Endothelial cell of umbilical vein (primary cell): ENCODE measurements around the gene SLC39A11. TPM values are rescaled to one million over a fixed set of nuclear protein-coding genes. Genes with fewer than 3 reads are reported as not detected.

Experiments used
- BruUV-seq: library from RNA; stranded (reverse); fragments of 400-500 nt; replicated peaks from 2 replicates; lab custom pipeline; 2021; lab: Mats Ljungman, UMichigan
- CTCF ChIA-PET: fragments of 300-600, 350-600 bp; sonication (Branson Sonifier 250); formaldehyde crosslinking; loops from one replicate; lab custom pipeline; 2021; ENCODE audit warnings: antibody characterized with exemption, inconsistent platforms; lab: Charles Lee
- POLR2A ChIA-PET: fragments of 300-600, 350-600 bp; sonication (Branson Sonifier 250); formaldehyde crosslinking; loops from one replicate; lab custom pipeline; 2021; ENCODE audit warnings: antibody characterized with exemption, inconsistent platforms; lab: Charles Lee
- DNase-seq: peaks from one replicate; pipeline ENCODE4 v3.0.0-alpha.2; 2011; ENCODE audit warnings: low read depth, low spot score
- FAIRE-seq: peaks from 2 replicates; lab custom pipeline; 2011; peaks lifted over from hg19 to GRCh38; lab: Jason Lieb, UNC
- H2AFZ ChIP-seq: 2 replicates; pipeline ENCODE4 v1.6.0; 2012; ENCODE audit warnings: low read depth, low read length, control low read depth, inconsistent platforms
- H3K27ac ChIP-seq: 2 replicates; pipeline ENCODE4 v1.5.1; 2011; ENCODE audit warnings: low read depth, mild to moderate bottlenecking, control low read depth, low read length, moderate library complexity; ENCODE audit not compliant: insufficient read depth
- H3K27me3 ChIP-seq, 2 experiments: 2 replicates each; pipeline versions ENCODE4 v1.6.0 to v1.6.1; 2011; ENCODE audit warnings: low read length in 2 of 2, mixed read lengths in 1 of 2; ENCODE audit not compliant: control insufficient read depth in 2 of 2, insufficient read depth in 2 of 2
- H3K36me3 ChIP-seq, 2 experiments: 2 replicates in 1 of 2; 3 replicates in 1 of 2; pipeline ENCODE4 v1.5.1; 2011; ENCODE audit warnings: low read length in 2 of 2, mild to moderate bottlenecking in 1 of 2, moderate library complexity in 1 of 2; ENCODE audit not compliant: control insufficient read depth in 2 of 2, insufficient read depth in 2 of 2; ENCODE audit errors: extremely low read depth in 1 of 2
- H3K4me1 ChIP-seq: 3 replicates; pipeline ENCODE4 v1.5.1; 2011; ENCODE audit warnings: mild to moderate bottlenecking, low read length; ENCODE audit not compliant: control insufficient read depth, insufficient read depth; ENCODE audit errors: extremely low read depth
- H3K4me2 ChIP-seq: 2 replicates; pipeline ENCODE4 v1.6.1; 2011; ENCODE audit warnings: low read length, control low read depth, mixed read lengths; ENCODE audit not compliant: insufficient read depth
- H3K4me3 ChIP-seq, 3 experiments: fragments of 200-600 bp in 1 of 3; sonication (generic), shearing (Covaris generic) in 1 of 3; replicated peaks in 1 of 3; 2 replicates each; pipeline ENCODE4 v1.5.1; 2011 to 2016; ENCODE audit warnings: control low read depth in 3 of 3, low read length in 3 of 3, mild to moderate bottlenecking in 2 of 3, inconsistent platforms in 1 of 3, low read depth in 1 of 3, moderate library complexity in 1 of 3; ENCODE audit not compliant: insufficient read depth in 1 of 3
- H3K79me2 ChIP-seq: 2 replicates; pipeline ENCODE4 v1.6.0; 2012; ENCODE audit warnings: low read length, inconsistent platforms; ENCODE audit not compliant: control insufficient read depth, insufficient read depth
- H3K9ac ChIP-seq: replicated peaks from 2 replicates; pipeline ENCODE3; 2011; ENCODE audit warnings: low read length, control low read depth; ENCODE audit not compliant: insufficient read depth; ENCODE audit errors: extremely low read depth
- H3K9me1 ChIP-seq: replicated peaks from 3 replicates; pipeline ENCODE4 v1.6.0; 2011; ENCODE audit warnings: mild to moderate bottlenecking, low read length; ENCODE audit not compliant: control insufficient read depth, insufficient read depth; ENCODE audit errors: extremely low read depth
- H3K9me3 ChIP-seq: replicated peaks from 2 replicates; pipeline ENCODE4 v1.5.1; 2012; ENCODE audit warnings: low read length, inconsistent platforms; ENCODE audit not compliant: control insufficient read depth, insufficient read depth
- H4K20me1 ChIP-seq: replicated peaks from 2 replicates; pipeline ENCODE3; 2011; ENCODE audit warnings: mild to moderate bottlenecking, low read length; ENCODE audit not compliant: control insufficient read depth, insufficient read depth; ENCODE audit errors: extremely low read depth
- CTCF ChIP-seq, 2 donors: IDR thresholded peaks; 1 replicate in 1 of 2; 2 replicates in 1 of 2; pipeline ENCODE4 v1.5.1; 2011; ENCODE audit warnings: low read length in 2 of 2, mild to moderate bottlenecking in 2 of 2, moderate library complexity in 2 of 2, control low read depth in 1 of 2, inconsistent platforms in 1 of 2, low read depth in 1 of 2; ENCODE audit not compliant: insufficient read depth in 1 of 2; ENCODE audit errors: extremely low read depth in 1 of 2
- EZH2 ChIP-seq: IDR thresholded peaks from 2 replicates; pipeline ENCODE4 v1.6.1; 2012; ENCODE audit warnings: borderline replicate concordance, low read depth, mild to moderate bottlenecking, moderate library complexity, low read length, inconsistent platforms; ENCODE audit not compliant: severe bottlenecking
- FOS ChIP-seq: IDR thresholded peaks from 2 replicates; pipeline ENCODE4 v1.6.1; 2011; ENCODE audit warnings: mild to moderate bottlenecking, low read length, moderate library complexity, borderline replicate concordance; ENCODE audit not compliant: insufficient read depth
- GATA2 ChIP-seq: IDR thresholded peaks from 2 replicates; pipeline ENCODE4 v1.7.0; 2011; ENCODE audit warnings: low read depth, mild to moderate bottlenecking, moderate library complexity, mixed read lengths, low read length; ENCODE audit not compliant: insufficient read length, insufficient read depth
- JUN ChIP-seq: IDR thresholded peaks from 2 replicates; pipeline ENCODE4 v1.6.1; 2011; ENCODE audit warnings: borderline replicate concordance, low read depth; ENCODE audit not compliant: insufficient read length, insufficient read depth
- MAX ChIP-seq: IDR thresholded peaks from 2 replicates; pipeline ENCODE4 v1.6.1; 2011; ENCODE audit not compliant: insufficient read depth, insufficient read length
- MYC ChIP-seq: IDR thresholded peaks from one replicate; pipeline ENCODE4 v1.6.1; 2011; ENCODE audit warnings: mild to moderate bottlenecking, low read depth, low read length
- POLR2A ChIP-seq: IDR thresholded peaks from 2 replicates; pipeline ENCODE4 v1.6.1; 2012; ENCODE audit warnings: low read depth, mild to moderate bottlenecking, control low read depth, low read length
- POLR2AphosphoS5 ChIP-seq: IDR thresholded peaks from 2 replicates; pipeline ENCODE4 v1.6.1; 2012; ENCODE audit warnings: low read depth, mild to moderate bottlenecking, control low read depth, low read length, moderate library complexity; ENCODE audit not compliant: insufficient read depth
- dilution Hi-C: fragments of 300-500 bp; cut with MboI; formaldehyde crosslinking; loops from one replicate; pipeline ENCODE4 v1.15.0; 2019; ENCODE audit warnings: low sequenced_read_pairs; ENCODE audit not compliant: extremely low pct_ligation_motif_present
- intact Hi-C: fragments of 100-400 bp; cut with micrococcal nuclease; formaldehyde crosslinking; loops from one replicate; pipeline ENCODE4 v1.10.0; 2022
- polyA plus RNA-seq, 4 experiments: library from polyadenylated mRNA; depleted of rRNA in 3 of 4; stranded (reverse) in 3 of 4; unstranded in 1 of 4; fragments of >200 nt; gene quantifications; 2 replicates each; pipeline versions ENCODE4 v1.2.1 to v1.2.3, GENCODE V29; 2011 to 2012; ENCODE audit warnings: missing spikeins in 1 of 4
- total RNA-seq: library from RNA; stranded (reverse); gene quantifications from 2 replicates; pipeline ENCODE4 v1.2.3, GENCODE V29; 2021

The SLC39A11 gene
- total and polyA plus RNA-seq, 2 donors (not counting 3 experiments of a cell fraction or from before 2014, with no cell fraction given), result 8.1 to 11.9 TPM

- Histone ChIP-seq H4K20me1 (no peaks in the 10 kb centered on the region), H3K79me2 (no peaks in the 10 kb centered on the region), H3K27me3 (no peaks in the 10 kb centered on the region), H3K9ac (no peak overlapping the region), H3K36me3 (no peaks in the 10 kb centered on the region), H2AFZ (no peak overlapping the region), H3K4me1 (no peaks in the 10 kb centered on the region), H3K27ac (no peak overlapping the region), H3K9me3 (no peaks in the 10 kb centered on the region), H3K4me3 (no peak overlapping the region), H3K4me2 (no peak overlapping the region), H3K9me1 (no peaks in the 10 kb centered on the region)
- intact Hi-C loops (no loop called here), dilution Hi-C loops (no loop called here)
- BruUV-seq, result no TSS peak
- DNase-seq, result no peak
- ChIA-PET POLR2A (no interaction called here), CTCF (no interaction called here)
- no peak for FAIRE-seq
- TF ChIP-seq FOS, result no peak
Measured at GRCh38 chr17:73119631-73120030, 27.1 kb upstream of the SLC39A11 start.

- Histone ChIP-seq H3K79me2 (no peaks in the 10 kb centered on the region), H3K36me3 (no peaks in the 10 kb centered on the region), H3K27ac (no peak overlapping the region), H4K20me1 (no peaks in the 10 kb centered on the region), H3K9me3 (no peaks in the 10 kb centered on the region), H3K4me1 (no peaks in the 10 kb centered on the region), H3K4me3 (no peak overlapping the region), H3K9me1 (no peaks in the 10 kb centered on the region), H3K4me2 (no peak overlapping the region), H2AFZ (no peak overlapping the region), H3K9ac (no peak overlapping the region), H3K27me3 (no peaks in the 10 kb centered on the region)
- POLR2A ChIA-PET, result no interaction called here
- FAIRE-seq (no peak), DNase-seq (no peak)
- TF ChIP-seq EZH2 (no peak), POLR2AphosphoS5 (no peak), GATA2 (no peak), MYC (no peak), POLR2A (no peak), FOS (no peak), CTCF (IDR thresholded peaks at IDR 0.05; ENCODE audit: extremely low read depth in 1 of 2, insufficient read depth in 1 of 2, low read depth in 1 of 2, low read length in 2 of 2) (no peak), JUN (no peak), MAX (no peak)
- intact Hi-C loops, result no loop called here
- dilution Hi-C loops, result no loop called here
- CTCF ChIA-PET, result no interaction called here
- BruUV-seq, result no TSS peak
Measured at GRCh38 chr17:73118951-73119391, 26.5 kb upstream of the SLC39A11 start.
